RKO (cell line): ENCODE data around the gene ALAD.
"Not testable (repeated sequence)": the region's sequence is repeated elsewhere in the genome, so short reads cannot be mapped to it uniquely, and the experiment has no call there.

ENCODE experiments used
- DNase-seq: peaks from one replicate; pipeline ENCODE4 v3.0.0-alpha.2; 2016; ENCODE audit warnings: low spot score

Gene ALAD

DNA sequence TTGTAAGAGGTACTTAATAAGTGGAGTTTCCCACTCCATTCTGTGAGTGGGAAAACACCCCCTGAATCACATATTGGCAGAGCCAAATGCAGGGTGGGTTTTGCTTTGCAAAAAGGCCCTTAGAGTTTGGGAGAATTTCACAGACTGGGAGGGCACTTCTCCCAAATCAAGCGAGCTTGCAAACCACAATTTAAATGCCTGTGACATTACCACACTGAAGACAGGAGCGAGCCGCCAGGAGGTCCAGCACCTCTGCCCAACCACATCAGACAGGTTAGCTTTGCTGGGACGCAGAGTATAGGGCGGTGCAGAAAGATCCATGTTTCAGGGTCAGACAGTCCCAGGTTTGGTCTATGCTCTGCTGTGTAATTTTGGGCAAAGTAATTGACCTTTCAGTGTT lies 2.3 kb downstream of the ALAD start:
- DNase-seq = no peak

DNA sequence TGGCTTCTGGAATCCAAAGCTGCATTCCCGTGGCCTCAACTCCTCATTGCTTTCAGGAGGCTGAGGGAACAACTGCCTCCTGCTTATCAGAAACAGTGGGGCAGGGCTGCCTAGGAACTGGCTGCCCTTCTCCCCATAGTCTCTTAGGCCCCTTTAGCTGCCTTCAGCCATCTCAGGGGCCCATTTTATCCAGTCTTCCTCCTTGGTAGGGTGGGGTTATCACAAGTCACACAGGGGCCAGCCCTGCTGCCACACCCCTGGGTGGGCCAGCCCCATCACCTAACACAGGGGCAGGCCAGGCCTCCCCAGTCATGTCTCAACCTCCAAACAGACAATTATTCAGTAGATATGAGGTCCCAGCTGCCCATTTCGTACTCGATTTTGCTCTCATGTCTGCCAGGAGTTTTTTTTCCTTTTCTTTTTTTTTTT lies 3.9 kb downstream of the ALAD start:
- DNase-seq = no peak

DNA sequence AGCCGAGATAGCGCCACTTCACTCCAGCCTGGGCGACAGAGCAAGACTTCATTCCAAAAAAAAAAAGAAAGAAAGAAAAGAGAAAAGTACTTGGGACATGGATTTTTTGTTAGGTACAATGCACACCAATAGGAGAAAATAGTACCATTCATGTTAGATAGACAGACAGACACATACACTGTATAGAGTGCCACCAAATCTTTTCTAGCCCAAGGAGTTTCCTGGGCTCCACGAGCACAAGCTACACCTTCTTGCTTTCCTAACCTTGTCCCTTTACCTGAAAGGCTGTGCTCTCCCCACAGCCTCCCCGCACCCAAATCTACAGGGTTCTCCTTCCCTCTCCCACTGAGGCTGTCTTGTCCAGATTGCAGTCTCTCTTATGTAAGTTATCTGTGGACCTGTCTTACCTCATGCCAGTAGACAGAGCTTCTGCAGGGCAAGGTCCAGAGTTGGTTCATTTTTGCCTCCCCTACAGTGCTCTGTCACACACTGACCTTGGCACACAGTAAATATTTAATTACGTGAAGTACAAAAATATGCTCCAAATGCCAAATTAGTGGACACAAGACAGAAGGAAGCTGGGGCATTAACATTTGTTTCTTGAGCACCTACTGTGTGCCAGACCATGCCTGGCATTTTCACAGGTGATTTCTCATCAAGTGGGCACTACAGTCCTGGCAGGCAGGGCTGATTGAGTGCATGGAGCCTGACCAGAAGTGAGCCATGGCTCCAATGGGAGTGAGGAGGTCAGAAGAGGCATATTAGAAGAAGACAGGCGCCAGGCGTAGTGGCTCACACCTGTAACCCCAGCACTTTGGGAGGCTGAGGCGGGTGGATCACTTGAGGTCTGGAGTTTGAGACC lies 5.9 kb downstream of the ALAD start:
- no peak for DNase-seq

DNA sequence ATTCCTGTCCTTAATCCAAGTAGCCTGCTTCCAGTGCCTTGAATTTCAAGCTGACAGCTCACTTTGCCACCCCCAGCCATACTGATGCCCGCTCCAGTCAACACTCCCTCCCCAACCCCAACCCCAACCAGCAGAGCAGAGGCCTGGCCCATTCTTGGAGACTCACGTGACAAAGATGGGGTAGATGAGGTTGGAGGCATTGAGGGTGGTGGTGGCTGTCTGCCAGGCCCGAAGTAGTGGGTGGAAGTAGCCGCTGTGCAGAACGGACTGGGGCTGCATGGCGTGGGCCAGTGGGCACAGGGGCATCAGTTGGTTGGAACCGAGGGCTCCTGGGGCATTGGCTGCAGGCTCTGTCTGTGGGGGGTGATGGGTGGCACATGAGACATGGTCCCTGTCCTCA lies 7.8 kb downstream of the ALAD start:
- no peak for DNase-seq

DNA sequence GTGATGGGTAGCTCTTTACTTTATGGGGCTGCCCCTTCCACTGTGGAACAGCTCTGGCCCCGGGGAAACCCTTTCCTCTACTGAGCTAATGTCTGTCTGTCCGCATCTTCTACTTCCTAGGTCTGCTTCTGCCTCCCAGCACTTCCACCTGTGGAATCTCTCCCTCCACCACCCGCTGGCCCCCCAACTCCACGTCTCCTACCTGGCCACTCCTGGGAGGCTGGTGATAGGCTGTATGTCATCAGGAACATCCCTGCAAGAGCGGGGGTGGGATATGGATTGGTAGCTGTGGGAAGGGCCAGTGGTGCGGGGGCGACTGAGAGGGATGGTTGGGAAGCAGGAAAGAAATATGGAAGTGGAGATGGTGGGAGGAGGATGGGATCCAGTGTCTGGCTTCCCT lies 9.2 kb downstream of the ALAD start:
- DNase-seq = no peak

DNA sequence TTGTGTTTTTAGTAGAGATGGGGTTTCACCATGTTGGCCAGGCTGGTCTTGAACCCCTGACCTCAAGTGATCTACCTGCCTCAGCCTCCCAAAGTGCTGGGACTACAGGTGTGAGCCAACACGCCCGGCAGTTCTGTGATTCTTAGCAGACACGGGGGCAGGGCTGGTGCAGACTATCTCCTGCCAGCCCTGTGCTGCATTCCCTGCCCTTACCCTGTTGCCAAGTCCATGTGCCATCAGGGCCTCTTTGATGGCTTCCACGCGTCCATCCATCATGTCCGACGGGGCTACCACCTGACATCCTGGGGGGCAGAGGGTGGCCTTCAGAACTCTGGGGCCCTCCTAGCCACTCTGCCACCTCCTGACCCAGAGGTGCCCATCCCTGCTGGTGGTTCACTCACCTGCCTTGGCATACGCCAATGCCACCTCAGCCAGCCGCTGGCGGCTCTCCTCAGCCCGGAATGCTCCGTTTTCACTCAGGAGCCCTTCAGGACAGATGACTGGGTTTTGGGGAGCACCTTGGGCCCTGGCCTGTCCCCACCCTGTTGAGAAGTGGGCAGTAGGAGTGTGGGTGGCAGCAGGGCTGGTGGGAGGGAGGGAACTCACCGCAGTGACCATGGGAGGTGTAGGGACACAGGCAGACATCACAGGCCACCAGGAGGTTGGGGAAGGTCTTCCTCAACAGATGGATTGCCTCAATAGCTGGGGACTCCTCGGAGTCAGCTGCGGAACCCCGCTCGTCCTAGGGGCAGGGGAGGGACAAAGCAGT lies 10.7 kb downstream of the ALAD start:
- no peak for DNase-seq

DNA sequence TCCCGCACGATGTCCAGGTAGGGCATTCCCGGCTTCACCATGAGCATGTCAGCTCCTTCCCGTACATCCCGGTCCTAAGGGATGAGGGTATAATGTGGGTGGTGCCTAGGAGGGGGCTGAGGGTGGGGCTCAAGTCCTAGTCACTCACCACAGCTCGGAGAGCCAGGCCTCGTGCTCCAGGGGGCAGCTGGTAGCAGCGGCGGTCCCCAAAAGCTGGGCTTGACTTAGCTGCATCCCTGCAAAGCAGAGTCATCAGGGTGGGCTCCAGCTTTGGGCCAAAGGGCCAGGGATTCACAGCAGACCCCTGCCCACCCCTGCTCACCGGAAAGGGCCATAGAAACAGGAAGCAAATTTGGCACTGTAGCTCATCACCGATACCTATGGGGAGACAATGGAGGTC lies 11.6 kb downstream of the ALAD start:
- no peak for DNase-seq

DNA sequence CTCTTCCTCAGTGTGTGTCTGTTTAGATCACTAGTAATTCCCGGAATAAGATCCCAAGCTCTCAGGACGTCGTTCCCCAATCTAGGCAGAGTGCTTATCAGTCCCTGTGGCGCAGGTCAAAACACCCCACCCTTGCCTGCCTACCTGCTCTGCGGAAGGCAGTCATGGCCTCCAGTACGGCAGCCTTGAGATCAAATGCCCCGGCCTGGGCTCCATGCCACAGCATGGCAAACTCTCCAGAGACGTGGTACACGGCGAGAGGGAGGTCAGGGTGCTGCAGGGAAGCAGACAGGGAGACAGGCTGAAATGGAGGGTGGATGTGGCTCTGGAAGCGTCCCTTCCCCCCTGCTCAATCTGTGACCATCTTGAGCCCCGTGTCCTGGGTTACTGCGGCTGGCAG lies 12.3 kb downstream of the ALAD start:
- DNase-seq = no peak

DNA sequence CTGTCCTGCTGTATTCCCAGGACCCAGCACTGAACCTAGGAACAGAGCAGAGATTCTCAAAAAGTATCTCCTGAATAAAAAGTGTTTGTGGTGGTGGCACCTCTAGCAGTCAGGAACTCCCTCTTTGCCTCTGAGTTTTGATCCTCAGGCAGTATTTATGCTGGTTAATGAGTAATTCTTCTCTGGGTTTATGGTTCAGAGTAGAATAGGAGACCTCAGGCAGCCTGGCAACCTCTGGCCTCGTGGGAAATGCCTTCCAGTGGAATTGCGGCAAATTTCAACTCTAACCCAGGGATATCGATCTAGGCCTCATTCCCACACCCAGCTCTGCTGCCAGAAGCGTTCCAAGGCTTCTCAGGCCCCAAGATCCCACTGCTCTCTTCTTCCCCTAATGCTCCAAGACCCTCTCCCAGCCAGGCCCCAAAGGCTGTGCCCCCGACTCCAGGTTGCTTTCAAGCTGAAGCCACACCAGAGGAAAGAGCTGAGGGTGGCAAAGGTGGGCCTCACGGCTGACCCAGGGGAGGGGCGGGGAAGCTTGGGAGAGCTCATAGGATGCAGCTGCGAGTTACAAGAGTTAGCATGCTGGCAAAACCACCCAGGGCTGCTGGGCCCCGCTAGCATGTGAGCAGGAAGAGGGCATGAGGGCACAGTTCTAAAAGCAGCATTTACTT lies 13.4 kb downstream of the ALAD start:
- no peak for DNase-seq

DNA sequence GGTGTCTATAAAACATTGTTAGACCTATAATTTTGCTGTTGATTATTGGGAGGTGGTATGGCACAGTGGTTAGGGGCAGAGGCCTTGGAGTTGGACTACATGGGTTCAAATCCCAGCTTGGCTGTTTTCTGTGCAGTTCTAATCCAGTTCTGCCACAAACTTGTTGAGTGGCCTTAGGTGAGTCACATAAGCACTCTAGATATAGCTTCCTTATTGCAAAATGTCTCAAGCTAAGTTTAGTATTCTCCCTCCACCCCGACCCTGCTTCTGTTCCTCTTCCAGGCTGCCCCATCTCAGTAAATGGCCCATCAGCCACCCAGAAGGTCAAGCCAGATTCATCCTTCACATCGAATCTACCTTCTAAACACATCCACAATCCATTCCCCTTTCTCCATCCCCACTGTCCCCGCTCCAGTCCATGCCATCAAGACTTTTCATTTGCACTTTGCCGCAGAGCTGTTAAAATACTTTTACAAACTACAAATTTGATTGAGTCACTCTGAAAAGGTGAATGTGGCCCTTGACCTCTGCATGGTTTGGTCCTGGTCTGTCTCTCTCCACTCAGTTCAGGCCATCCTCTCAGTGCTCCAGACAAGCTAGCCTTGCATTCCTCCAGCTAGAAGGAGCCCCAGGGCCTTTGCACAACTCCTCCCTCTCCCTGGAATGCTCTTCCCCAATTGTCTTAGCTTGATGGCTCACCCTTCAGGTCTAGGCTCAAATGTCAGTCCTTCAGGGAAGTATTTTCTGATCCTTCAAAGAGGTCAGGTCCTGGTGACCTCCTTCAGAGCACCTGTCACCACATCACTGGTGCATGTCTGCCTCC lies 14.3 kb downstream of the ALAD start:
- no peak for DNase-seq

DNA sequence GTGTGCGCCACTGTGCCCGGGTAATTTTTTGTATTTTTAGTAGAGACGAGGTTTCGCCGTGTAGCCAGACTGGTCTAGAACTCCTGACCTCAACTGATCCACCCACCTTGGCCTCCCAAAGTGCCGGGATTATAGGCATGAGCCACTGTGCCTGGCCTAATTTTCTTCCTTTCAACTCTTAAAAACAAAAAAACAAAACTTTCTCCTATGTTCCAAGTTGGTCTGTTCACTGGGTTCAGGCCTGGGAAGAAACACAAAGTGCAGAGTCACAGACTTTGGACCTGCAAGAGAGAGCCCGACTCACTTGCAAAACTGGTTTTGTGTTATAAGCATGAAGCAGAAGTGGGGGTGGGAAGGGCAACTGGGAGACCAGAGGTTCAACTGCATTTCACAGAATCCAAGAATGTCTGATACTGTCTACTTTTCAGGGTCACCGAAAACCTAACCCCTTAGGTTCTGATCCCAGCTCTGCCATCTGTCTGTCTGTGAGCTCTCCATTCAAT lies 19.1 kb downstream of the ALAD start:
- DNase-seq = no peak

DNA sequence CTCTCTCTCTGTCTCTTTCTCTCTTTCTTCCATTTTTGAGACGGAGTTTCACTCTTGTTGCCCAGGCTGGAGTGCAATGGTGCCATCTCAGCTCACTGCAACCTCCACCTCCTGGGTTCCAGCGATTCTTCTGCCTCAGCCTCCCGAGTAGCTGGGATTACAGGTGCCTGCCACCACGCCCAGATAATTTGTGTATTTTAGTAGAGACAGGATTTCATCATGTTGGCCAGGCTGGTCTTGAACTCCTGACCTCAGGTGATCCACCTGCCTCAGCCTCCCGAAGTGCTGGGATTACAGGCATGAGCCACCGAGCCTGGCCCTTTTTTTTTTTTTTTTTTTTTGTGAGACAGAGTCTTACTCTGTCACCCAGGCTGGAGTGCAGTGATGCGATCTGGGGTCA lies 19.6 kb downstream of the ALAD start:
- DNase-seq = not testable (repeated sequence)

DNA sequence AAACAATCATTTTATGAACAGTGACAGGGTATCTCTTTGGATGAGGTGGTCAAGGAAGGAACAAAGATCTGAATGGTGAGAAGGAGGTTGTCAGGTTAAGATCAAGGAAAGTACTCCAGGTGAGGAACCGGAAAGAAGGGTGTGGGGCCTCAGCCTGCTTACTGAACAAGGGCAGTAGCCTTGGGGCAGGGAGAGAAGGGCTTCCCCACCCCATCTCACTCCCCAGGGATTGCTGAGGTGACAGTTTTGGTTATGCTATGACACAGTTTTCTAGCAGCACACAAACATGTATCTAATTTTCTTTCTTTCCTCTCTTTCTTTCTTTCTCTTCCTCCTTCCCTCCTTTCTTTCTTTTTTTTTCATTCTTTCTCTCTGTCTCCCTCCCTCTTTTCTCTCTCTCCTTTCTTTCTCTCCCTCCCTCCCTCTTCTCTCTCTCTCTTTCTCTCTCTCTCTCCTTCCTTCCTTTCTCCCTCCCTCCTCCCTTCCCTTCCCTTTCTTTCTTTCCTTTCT lies 20.2 kb downstream of the ALAD start:
- DNase-seq = no peak

DNA sequence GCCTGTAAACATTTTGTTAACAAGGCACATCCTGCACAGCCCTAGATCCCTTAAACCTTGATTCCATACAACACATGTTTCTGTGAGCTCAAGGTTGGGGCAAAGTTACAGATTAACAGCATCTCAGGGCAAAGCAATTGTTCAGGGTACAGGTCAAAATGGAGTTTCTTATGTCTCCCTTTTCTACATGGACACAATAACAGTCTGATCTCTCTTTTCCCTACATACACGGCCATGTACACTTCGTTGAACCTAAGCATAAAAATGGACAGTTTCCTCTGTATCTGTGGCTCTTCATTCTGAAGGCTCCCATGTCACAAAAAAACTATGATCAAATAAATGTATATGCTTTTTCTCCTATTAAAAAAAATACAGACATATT lies 21.3 kb downstream of the ALAD start:
- not testable (repeated sequence) for DNase-seq

DNA sequence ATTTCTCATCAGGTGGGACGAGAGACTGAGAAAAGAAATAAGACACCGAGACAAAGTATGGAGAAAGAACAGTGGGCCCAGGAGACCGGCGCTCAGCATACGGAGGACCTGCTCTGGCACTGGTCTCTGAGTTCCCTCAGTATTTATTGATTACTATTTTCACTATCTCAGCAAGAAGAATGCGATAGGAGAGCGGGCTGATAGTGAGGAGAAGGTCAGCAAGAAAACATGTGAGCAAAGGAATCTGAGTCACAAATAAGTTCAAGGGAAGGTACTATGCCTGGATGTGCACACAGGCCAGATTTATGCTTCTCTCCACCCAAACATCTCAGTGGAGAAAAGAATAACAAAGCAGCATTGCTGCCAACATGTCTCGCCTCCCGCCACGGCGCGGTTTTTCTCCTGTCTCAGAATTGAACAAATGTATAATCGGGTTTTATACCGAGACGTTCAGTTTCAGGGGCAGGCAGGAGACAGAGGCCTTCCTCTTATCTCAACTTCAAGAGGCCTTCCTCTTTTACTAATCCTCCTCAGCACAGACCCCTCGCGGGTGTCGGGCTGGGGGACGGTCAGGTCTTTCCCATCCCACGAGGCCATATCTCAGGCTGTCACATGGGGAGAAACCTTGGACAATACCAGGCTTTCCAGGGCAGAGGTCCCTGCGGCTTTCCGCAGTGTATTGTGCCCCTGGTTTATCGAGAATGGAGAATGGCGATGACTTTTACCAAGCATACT lies 21.8 kb downstream of the ALAD start:
- DNase-seq = not testable (repeated sequence)

DNA sequence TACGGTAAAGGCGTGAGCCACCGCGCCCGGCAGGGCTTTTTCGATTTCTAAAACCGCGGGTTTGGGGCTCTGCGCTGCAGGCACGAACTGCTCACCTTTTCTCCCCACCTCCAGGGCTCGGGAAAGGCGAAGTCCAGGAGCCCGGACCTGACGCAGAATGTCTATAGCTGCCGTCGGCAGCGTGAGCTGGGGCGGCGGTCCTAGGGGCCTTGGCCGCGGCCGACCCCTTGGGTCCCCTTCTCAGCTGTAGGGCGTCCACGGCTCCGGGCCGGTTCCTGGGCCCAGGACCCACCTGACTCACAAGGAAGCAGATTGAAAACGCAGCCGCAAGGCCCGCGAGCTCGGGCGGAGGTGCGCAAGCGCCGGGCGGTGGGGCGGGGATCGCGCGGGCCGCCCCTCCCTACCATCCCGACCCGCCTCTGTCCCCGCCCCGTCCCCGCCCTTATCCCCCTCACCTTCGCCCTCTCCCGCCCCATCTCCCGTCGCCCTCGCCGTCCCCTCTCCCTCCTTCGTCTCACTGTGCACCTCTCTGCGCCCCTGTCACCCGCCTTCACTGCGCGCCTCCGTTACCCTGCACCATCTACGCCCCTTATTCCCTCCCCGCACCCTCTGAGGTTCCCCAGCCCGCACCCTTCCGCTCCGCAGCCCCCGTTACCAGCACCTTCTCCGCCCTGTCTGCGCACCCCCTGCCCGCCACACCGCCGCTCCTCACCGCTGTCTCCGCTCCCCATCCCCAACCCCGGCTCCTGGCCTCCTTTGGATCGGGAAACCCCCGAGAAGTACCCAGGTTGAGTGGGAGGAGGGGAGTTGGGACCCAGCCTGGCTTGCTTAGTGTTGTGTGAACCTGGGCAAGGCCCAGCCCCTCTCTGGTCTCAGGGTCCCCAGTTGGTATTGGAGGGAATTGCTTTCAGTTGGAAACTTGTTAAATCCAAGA lies 24.2 kb downstream of the ALAD start, which contains the start of gene HDHD3:
Gene HDHD3, minus strand, starts transcription at position 353 of the 934 bp plus-strand sequence. CDS start 2,632 bp downstream, outside the sequence.
- peak; percentile 87 for DNase-seq

DNA sequence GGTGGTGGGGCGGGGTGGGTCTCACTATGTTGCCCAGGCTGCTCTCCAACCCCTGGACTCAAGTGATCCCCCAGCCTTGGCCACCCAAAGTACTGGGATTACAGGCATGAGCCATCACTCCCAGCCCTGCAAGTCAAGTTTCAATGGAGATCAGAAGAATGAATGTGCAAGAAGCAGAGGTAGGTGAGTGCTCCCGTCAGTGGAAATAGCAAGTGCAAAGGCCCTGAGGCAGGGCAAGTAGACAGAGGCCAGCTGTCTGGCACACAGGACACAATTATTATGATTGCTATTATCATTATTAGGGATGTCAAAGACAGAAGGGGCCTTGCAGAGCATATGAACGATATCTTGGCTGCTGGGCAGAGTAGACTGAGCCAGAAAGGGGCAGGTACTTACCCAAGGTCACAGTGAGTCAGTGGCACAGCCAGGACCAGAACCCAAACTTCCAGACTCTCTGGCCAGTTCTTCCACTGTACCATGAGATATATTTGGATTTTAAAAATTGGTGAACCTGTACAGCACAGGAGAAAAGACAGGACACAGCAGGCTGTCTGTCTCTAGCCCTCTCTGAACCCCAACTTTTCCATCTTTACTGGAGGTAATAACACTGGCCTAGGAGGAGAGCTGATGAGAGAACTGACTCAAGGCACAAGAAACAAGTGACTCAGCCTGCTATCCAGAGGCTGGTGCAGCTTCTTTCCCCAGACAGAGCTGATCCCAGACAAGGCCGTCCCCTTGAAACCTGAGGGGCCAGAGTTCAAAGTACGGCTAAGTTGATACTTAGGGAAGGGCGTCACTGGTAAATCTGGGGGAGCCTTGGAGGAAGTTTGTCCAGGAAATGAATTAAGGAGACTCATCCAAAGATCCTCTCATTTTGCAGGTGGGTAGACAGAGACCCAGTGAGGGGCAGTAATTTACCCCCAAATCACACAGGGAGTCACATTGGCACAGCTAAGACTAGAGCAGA lies 25.7 kb downstream of the ALAD start:
- DNase-seq = peak; percentile 92

DNA sequence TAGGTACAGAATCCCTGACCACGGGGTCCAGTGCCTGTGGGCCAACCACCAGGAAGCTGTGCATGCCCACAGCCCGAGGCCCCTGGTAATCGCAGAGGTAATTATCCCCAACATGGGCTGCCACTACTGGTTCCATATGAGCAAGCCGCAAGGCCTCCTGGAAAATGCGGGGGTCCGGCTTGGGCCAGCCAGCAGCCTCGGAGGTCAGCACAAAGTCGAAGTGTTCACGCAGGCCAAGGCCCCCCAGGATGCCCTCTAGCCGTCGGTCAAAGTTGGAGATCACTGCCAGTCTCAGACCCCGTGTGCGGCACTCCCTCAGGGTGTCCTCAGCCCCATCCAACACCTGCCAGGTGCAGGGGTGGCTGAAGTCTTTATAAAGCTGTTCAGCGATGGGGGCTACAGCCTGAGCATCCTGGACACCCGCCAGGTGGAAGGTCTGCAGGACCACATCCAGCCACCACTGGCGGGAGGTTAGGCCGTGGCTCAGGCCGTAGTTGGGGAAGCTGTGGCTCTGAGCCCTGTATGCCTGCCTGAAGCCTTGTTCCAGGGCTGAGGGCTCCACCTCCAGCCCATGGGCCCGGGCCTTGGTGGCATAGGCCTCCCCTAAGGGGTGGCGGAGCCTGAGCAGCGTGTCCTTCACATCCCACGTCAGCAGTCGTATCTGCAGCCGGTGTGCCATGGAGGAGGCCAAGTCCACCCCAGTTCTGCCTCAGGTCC lies 27.2 kb downstream of the ALAD start:
- no peak for DNase-seq
